DMS79 treated with DMSO at 0.1 percent for 48 hours (cell line): ENCODE measurements around the gene PIGZ.
A peak's percentile ranks its signal among the peaks of the same experiment; 100 is the strongest.

Experiments used
- DNase-seq: peaks from one replicate; lab custom pipeline; 2025; lab: John Stamatoyannopoulos, UW

Gene PIGZ

GRCh38 chr3:196983186-196983585, 14.6 kb upstream of the PIGZ start:
- DNase-seq: no peak

- DNase-seq: no peak
These were observed 13.0 kb upstream of the PIGZ start for GRCh38 chr3:196981657-196982056.

- DNase-seq: no peak
These were observed 10.9 kb upstream of the PIGZ start for GRCh38 chr3:196979545-196979944.

- DNase-seq: no peak
These were observed 8.3 kb upstream of the PIGZ start for GRCh38 chr3:196976941-196977340.

GRCh38 chr3:196975349-196975748, 6.7 kb upstream of the PIGZ start:
- no peak for DNase-seq

GRCh38 chr3:196974661-196975060, 6.0 kb upstream of the PIGZ start:
- no peak for DNase-seq

- no peak for DNase-seq
These were observed 2.6 kb upstream of the PIGZ start for GRCh38 chr3:196971094-196971698.

- no peak for DNase-seq
These were observed 2.0 kb upstream of the PIGZ start for GRCh38 chr3:196970547-196971093.

- peak; percentile 62 for DNase-seq
These were observed 1.3 kb upstream of the PIGZ start for GRCh38 chr3:196969660-196970546.

GRCh38 chr3:196969134-196969659, 564 bp upstream of the PIGZ start:
- no peak for DNase-seq

GRCh38 chr3:196967412-196968232, 1.0 kb downstream of the PIGZ start:
- DNase-seq: no peak

- DNase-seq: no peak
These were observed 1.9 kb downstream of the PIGZ start for GRCh38 chr3:196966526-196967401.

- DNase-seq: no peak
These were observed 2.8 kb downstream of the PIGZ start for GRCh38 chr3:196965804-196966173.

- no peak for DNase-seq
These were observed 3.4 kb downstream of the PIGZ start for GRCh38 chr3:196965112-196965803.

GRCh38 chr3:196963631-196963953, 5.0 kb downstream of the PIGZ start:
- no peak for DNase-seq

- no peak for DNase-seq
These were observed 5.6 kb downstream of the PIGZ start for GRCh38 chr3:196962930-196963630.

GRCh38 chr3:196962108-196962929, 6.3 kb downstream of the PIGZ start:
- no peak for DNase-seq

- no peak for DNase-seq
These were observed 13.8 kb downstream of the PIGZ start for GRCh38 chr3:196954832-196955231.

- no peak for DNase-seq
These were observed 17.3 kb downstream of the PIGZ start for GRCh38 chr3:196951371-196951770.
